Activated CD4-positive, alpha-beta T cell treated with anti-CD3 and anti-CD28 coated beads for 36 hours (primary cell): ENCODE measurements around the gene CLEC4F. TPM values are rescaled to one million over a fixed set of nuclear protein-coding genes. Genes with fewer than 3 reads are reported as not detected.

Experiments
- ATAC-seq: fragments of 200-7000 bp; cut with Tn5 transposase; one replicate; pipeline ENCODE4 v1.10.0; 2021; ENCODE audit warnings: mild to moderate bottlenecking, moderate library complexity
- CTCF ChIA-PET: fragments of 350-600 bp; sonication (Branson Sonifier 250); formaldehyde crosslinking; loops from one replicate; lab custom pipeline; 2021; ENCODE audit warnings: antibody characterized with exemption; lab: Charles Lee
- POLR2A ChIA-PET: fragments of 350-600 bp; sonication (Branson Sonifier 250); formaldehyde crosslinking; loops from one replicate; lab custom pipeline; 2021; ENCODE audit warnings: antibody characterized with exemption, inconsistent platforms; lab: Charles Lee
- DNase-seq: peaks from one replicate; pipeline ENCODE4 v3.0.0-alpha.2; 2020
- H3K27ac Mint-ChIP-seq: one replicate; pipeline ENCODE4 v1.8.0; 2021; ENCODE audit warnings: mixed read lengths
- H3K27me3 Mint-ChIP-seq: one replicate; pipeline ENCODE4 v1.8.0; 2021; ENCODE audit warnings: mixed read lengths
- H3K36me3 Mint-ChIP-seq: one replicate; pipeline ENCODE4 v1.8.0; 2021; ENCODE audit warnings: low read depth, mixed read lengths
- H3K4me1 Mint-ChIP-seq: one replicate; pipeline ENCODE4 v1.8.0; 2021; ENCODE audit warnings: mixed read lengths
- H3K4me3 Mint-ChIP-seq: one replicate; pipeline ENCODE4 v1.8.0; 2021; ENCODE audit warnings: mild to moderate bottlenecking, moderate library complexity, mixed read lengths
- H3K9me3 Mint-ChIP-seq: one replicate; pipeline ENCODE4 v1.8.0; 2021; ENCODE audit warnings: low read depth, mixed read lengths
- intact Hi-C, 2 experiments: fragments of 100-400 bp; cut with DNase I in 1 of 2; cut with micrococcal nuclease in 1 of 2; formaldehyde crosslinking; loops; one replicate each; pipeline versions ENCODE4 v1.14.2 to v1.15.1; 2022 to 2024; cut with DNase I, micrococcal nuclease
- total RNA-seq, 2 experiments: library from RNA; stranded (reverse); gene quantifications; one replicate each; pipeline ENCODE4 v1.2.3, GENCODE V29; 2021

The CLEC4F gene
- total RNA-seq, 2 experiments from 2014 or later, result not detected

DNA sequence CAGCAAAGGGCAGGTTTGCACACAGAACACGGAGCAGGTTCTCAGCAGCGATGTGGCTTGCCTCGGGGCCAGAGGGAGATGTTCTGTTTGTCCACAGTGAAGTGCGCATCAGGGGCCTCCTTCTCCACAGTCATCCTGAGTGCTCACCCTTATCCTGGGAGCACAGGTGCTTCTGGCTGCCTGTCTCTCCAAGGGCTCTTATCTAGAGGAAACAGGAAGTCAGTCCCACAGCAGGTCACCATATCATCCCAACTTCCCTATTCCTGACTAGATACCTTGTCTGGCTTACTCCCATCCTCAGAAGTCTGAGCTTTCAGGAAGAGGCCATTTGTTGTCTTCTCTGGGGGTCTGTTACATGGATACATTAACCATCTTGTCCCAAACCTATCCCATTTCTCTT lies 15.2 kb upstream of the CLEC4F start, which contains the start of gene CD207:
CD207 (minus strand) TSS at position 174 of the 400 bp plus-strand sequence; CDS start at position 134, 40 bp downstream.
- Mint-ChIP-seq H3K27ac (no peak within 1 kb of the TSS), H3K36me3 (no peaks in the 10 kb centered on the region), H3K9me3 (no peaks in the 10 kb centered on the region), H3K4me3 (no peak within 1 kb of the TSS), H3K27me3 (no peaks in the 10 kb centered on the region), H3K4me1 (no peaks in the 10 kb centered on the region)
- intact Hi-C loops, result no loop called here
- ATAC-seq (no peak), DNase-seq (no peak)
- POLR2A ChIA-PET, result no interaction called here
- CTCF ChIA-PET, result interaction anchor here (0.6 kb wide), 1 partner anchor 59 kb away, joined by 4 read pairs; no protein-coding TSS in a partner anchor

GRCh38 chr2:70834881-70835280 lies 14.5 kb upstream of the CLEC4F start:
- Mint-ChIP-seq H3K9me3 (no peaks in the 10 kb centered on the region), H3K27ac (no peak overlapping the region), H3K4me3 (no peak overlapping the region), H3K27me3 (no peaks in the 10 kb centered on the region), H3K36me3 (no peaks in the 10 kb centered on the region), H3K4me1 (no peaks in the 10 kb centered on the region)
- intact Hi-C loops, result no loop called here
- ATAC-seq (no peak), DNase-seq (no peak)
- ChIA-PET CTCF (interaction anchor here (0.6 kb wide), 1 partner anchor 59 kb away, joined by 4 read pairs; no protein-coding TSS in a partner anchor), POLR2A (no interaction called here)

DNA sequence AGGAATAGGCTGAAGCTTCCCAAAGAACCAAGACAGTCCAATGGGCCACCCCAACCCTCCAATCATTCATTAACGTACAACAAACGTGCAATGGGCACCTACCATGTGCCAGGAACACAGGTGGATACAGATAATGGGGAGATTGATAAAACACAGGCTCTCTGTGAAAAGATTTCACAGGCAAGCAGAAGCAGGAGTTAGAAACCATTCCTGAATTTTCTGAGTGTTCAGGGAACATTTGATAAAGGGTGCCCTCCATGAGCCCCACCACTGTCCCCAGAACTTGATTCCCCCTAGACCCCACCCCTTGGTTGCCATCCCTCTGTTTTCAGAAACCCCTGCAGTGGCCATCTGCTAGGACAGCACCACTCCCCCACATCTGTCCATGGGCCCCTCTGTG lies 13.7 kb upstream of the CLEC4F start:
- Mint-ChIP-seq H3K36me3 (no peaks in the 10 kb centered on the region), H3K27me3 (no peaks in the 10 kb centered on the region), H3K4me1 (no peaks in the 10 kb centered on the region), H3K9me3 (no peaks in the 10 kb centered on the region), H3K27ac (no peak overlapping the region), H3K4me3 (no peak overlapping the region)
- intact Hi-C loops, result no loop called here
- POLR2A ChIA-PET, result no interaction called here
- CTCF ChIA-PET, result interaction anchor here (0.5 kb wide), 1 partner anchor 187 kb away, joined by 3 read pairs; no protein-coding TSS in a partner anchor
- ATAC-seq (no peak), DNase-seq (no peak)

DNA sequence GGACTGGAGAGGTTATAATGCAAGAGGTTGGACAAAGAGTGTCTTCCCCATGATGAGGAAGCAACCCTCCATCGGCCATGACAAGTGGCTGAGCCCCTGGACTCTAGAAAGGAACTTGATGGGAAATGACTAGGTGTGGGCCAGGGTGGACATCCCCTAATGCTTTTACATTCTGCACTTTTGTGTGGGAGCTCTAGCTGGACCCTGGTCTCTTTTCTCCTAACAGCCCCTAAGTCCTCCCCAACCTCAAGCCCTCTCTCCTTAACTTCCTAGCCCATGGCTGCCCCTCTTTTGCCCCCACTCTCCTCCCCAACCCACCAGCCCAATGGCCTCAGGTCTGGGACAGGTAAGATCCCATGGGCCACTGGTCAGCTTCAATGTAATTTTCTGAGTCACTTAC lies 12.8 kb upstream of the CLEC4F start:
- intact Hi-C loops, result no loop called here
- no peak for DNase-seq
- Mint-ChIP-seq H3K9me3 (no peaks in the 10 kb centered on the region), H3K4me1 (peaks cover 3% of the 10 kb centered on the region), H3K4me3 (no peak overlapping the region), H3K27ac (no peak overlapping the region), H3K27me3 (no peaks in the 10 kb centered on the region), H3K36me3 (no peaks in the 10 kb centered on the region)
- POLR2A ChIA-PET, result no interaction called here
- CTCF ChIA-PET, result no interaction called here
- ATAC-seq, result no peak

GRCh38 chr2:70832386-70832785 lies 12.0 kb upstream of the CLEC4F start:
- POLR2A ChIA-PET, result no interaction called here
- CTCF ChIA-PET, result interaction anchor here (0.6 kb wide), 1 partner anchor 29 kb away, joined by 3 read pairs; no protein-coding TSS in a partner anchor

DNA sequence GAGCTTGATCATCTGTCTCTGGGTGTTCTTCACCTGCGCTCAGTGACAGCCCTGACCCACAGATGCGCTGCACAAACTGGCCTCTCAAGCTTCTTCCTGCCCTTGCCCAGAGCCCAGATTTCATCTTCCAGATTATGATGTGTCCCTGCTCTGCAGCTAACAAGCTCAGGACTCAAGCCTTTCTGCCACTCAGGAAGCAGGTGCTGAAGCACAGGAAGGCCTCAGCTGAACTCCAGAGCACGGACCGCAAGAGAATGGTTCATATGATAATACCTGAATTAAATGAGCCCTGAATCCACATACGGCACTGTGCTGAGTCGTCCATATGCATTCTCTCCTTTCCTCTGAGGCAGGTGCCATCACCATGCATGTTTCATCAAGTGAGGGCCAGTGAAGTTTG lies 11.5 kb upstream of the CLEC4F start:
- Mint-ChIP-seq H3K27me3 (no peaks in the 10 kb centered on the region), H3K36me3 (no peaks in the 10 kb centered on the region)
- CTCF ChIA-PET, result interaction anchor here (0.6 to 2.0 kb wide), 3 partner anchors 21 to 40 kb away, joined by 3 to 5 read pairs (median 3); no protein-coding TSS in a partner anchor

More at GRCh38 chr2:70832386-70832785, 12.0 kb upstream of the CLEC4F start:
- no peaks in the 10 kb centered on the region for H3K27me3 Mint-ChIP-seq
- ATAC-seq (no peak), DNase-seq (no peak)
- H3K9me3 Mint-ChIP-seq, result no peaks in the 10 kb centered on the region
- H3K4me1 Mint-ChIP-seq, result peaks cover 6% of the 10 kb centered on the region
- no peaks in the 10 kb centered on the region for H3K36me3 Mint-ChIP-seq
- H3K27ac Mint-ChIP-seq, result no peak overlapping the region
- H3K4me3 Mint-ChIP-seq, result no peak overlapping the region
- intact Hi-C loops, result no loop called here

GRCh38 chr2:70830366-70830765 lies 10.0 kb upstream of the CLEC4F start:
- DNase-seq, result no peak
- H3K27ac Mint-ChIP-seq, result no peak overlapping the region
- H3K27me3 Mint-ChIP-seq, result no peaks in the 10 kb centered on the region
- POLR2A ChIA-PET, result no interaction called here
- H3K9me3 Mint-ChIP-seq, result no peaks in the 10 kb centered on the region
- H3K4me1 Mint-ChIP-seq, result peaks cover 17% of the 10 kb centered on the region
- H3K36me3 Mint-ChIP-seq, result no peaks in the 10 kb centered on the region
- intact Hi-C loops, result no loop called here
- no peak overlapping the region for H3K4me3 Mint-ChIP-seq
- CTCF ChIA-PET, result interaction anchor here (0.7 to 2.0 kb wide), 3 partner anchors 9 to 45 kb away, joined by 3 to 5 read pairs (median 3); no protein-coding TSS in a partner anchor
- ATAC-seq, result no peak

More for the DNA sequence above, 11.5 kb upstream of the CLEC4F start:
- no peaks in the 10 kb centered on the region for H3K9me3 Mint-ChIP-seq
- POLR2A ChIA-PET, result no interaction called here
- peaks cover 12% of the 10 kb centered on the region for H3K4me1 Mint-ChIP-seq
- no peak overlapping the region for H3K4me3 Mint-ChIP-seq
- intact Hi-C loops, result no loop called here
- no peak for ATAC-seq
- DNase-seq, result no peak
- no peak overlapping the region for H3K27ac Mint-ChIP-seq

- ChIA-PET POLR2A (no interaction called here), CTCF (interaction anchor here (0.6 to 2.0 kb wide), 4 partner anchors 33 to 51 kb away, joined by 3 to 5 read pairs (median 4); no protein-coding TSS in a partner anchor)
- Mint-ChIP-seq H3K27ac (no peak overlapping the region), H3K4me1 (peaks cover 17% of the 10 kb centered on the region), H3K4me3 (no peak overlapping the region), H3K36me3 (no peaks in the 10 kb centered on the region), H3K9me3 (no peaks in the 10 kb centered on the region), H3K27me3 (no peaks in the 10 kb centered on the region)
- DNase-seq (no peak), ATAC-seq (no peak)
- intact Hi-C loops, result no loop called here
Measured at GRCh38 chr2:70829916-70830315, 9.5 kb upstream of the CLEC4F start.

DNA sequence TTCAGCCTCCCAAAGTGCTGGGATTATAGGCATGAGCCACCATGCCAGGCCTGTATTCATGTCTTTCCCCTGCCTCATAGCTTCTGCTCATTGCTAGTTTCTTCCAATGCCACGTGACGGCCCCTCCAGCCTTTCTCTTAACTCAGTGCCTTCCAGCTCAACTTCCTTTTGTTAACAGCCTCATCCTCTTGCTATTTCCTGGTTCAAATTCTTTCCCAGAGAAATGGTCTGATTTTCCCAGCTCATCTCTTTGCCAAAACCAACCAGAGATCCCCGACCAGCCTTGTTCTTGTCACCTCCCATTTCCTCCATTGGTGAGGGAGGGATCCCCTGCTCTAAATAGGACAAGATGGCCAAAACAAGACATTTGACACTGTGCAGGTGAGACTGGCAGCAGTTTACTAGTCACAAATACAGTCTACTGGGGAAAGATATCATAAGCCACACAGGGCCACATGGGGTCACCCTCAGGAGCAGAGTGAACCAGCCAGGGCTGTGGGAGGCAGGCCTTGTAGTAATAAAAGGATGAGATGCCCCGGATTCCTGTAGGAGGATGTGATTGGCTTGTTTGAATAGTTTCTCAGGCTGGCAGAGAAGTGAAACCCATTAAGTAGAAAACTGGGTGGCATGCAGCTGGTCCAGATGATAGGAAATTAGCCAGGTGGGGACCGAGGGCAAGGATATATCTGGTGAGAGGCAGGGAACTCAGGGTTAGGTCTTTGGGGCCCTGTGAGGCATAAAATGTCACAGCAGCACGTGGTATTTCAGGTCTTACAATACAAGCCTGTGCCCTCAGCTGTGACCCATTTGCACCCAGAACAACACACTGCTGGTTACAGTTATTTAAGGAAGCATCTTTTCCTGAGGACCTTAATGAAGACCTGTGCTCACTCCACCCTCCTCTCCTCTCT lies 8.8 kb upstream of the CLEC4F start:
- H3K4me3 Mint-ChIP-seq, result no peak overlapping the region
- intact Hi-C loops, result no loop called here
- ATAC-seq (no peak), DNase-seq (no peak)
- no peaks in the 10 kb centered on the region for H3K9me3 Mint-ChIP-seq
- ChIA-PET POLR2A (no interaction called here), CTCF (interaction anchor here (0.6 to 1.6 kb wide), 4 partner anchors 34 to 156 kb away, joined by 3 to 5 read pairs (median 4); no protein-coding TSS in a partner anchor)
- H3K36me3 Mint-ChIP-seq, result no peaks in the 10 kb centered on the region
- H3K27ac Mint-ChIP-seq, result peak overlapping the region; percentile 53
- no peaks in the 10 kb centered on the region for H3K27me3 Mint-ChIP-seq
- H3K4me1 Mint-ChIP-seq, result peaks cover 17% of the 10 kb centered on the region

DNA sequence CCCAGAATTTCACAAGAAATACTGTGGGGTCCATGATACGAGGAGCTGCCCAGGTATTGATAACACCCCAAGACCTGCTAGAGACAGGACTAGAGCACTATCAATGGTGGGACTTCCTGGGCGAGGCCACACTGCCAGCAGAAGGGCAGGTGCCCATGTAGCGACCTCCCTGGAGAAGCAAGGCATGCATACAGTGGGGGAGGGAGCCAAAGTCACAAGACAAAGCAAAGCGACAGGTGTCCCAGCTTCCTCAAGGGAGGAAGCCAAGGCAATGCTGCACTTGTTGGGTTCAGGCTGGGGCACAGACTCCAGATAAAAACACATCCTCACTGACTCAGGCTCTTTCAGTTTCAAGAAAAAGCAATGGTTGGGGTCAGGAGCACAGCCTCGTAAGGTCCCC lies 7.7 kb upstream of the CLEC4F start:
- ChIA-PET POLR2A (no interaction called here), CTCF (interaction anchor here (1.3 kb wide), 1 partner anchor 157 kb away, joined by 5 read pairs; no protein-coding TSS in a partner anchor)
- Mint-ChIP-seq H3K36me3 (no peaks in the 10 kb centered on the region), H3K4me3 (no peak overlapping the region), H3K9me3 (no peaks in the 10 kb centered on the region), H3K27ac (no peak overlapping the region), H3K27me3 (no peaks in the 10 kb centered on the region), H3K4me1 (peaks cover 17% of the 10 kb centered on the region)
- intact Hi-C loops, result no loop called here
- ATAC-seq (no peak), DNase-seq (no peak)

DNA sequence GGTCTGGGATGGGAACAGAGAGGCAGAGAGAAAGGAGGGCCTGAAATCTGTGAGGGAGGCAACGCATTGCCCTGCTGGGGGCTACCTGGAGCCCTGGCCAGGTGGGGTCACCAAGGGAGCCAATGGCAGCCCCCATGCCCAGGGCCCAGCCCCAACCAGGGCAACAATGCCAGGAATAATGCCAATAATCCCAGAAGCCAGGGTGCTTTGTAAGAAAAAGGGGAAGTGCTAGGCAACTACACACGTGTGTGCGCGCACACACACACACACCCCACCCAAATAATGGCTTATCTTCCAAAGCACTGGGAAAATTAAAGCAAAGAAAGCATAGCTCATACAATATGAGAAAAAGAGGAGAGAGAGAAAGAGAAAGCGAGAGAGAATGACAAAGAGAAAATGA lies 7.0 kb upstream of the CLEC4F start:
- intact Hi-C loops, result no loop called here
- ChIA-PET CTCF (interaction anchor here (1.0 to 1.6 kb wide), 3 partner anchors 29 to 43 kb away, joined by 3 to 4 read pairs (median 3); no protein-coding TSS in a partner anchor), POLR2A (no interaction called here)
- no peaks in the 10 kb centered on the region for H3K27me3 Mint-ChIP-seq
- H3K4me1 Mint-ChIP-seq, result peaks cover 22% of the 10 kb centered on the region
- ATAC-seq, result no peak
- no peak overlapping the region for H3K4me3 Mint-ChIP-seq
- no peaks in the 10 kb centered on the region for H3K9me3 Mint-ChIP-seq
- H3K36me3 Mint-ChIP-seq, result no peaks in the 10 kb centered on the region
- H3K27ac Mint-ChIP-seq, result peak overlapping the region; percentile 88
- DNase-seq, result no peak
